SK-N-SH treated with all-trans-retinoic acid at 6 μM for 48 hours (cell line): ENCODE measurements around the gene ADGRV1.

Source experiments
- ARNTL ChIP-seq: fragments of 450-650 bp; formaldehyde crosslinking; IDR thresholded peaks from 2 replicates; pipeline ENCODE4 v1.5.0; 2020; ENCODE audit warnings: low read depth, mild to moderate bottlenecking, moderate library complexity, borderline replicate concordance
- BACH2 ChIP-seq: fragments of 250-450 bp; sonication (Bioruptor Pico); IDR thresholded peaks from 2 replicates; pipeline ENCODE4 v1.9.0; 2021; ENCODE audit warnings: mild to moderate bottlenecking, borderline replicate concordance
- CREB5 ChIP-seq: fragments of 250-450 bp; sonication (Bioruptor Pico); IDR thresholded peaks from 2 replicates; pipeline ENCODE4 v1.5.1; 2020; ENCODE audit warnings: low read depth, mild to moderate bottlenecking, moderate library complexity
- OSR1 ChIP-seq: fragments of 250-450 bp; sonication (Bioruptor Pico); IDR thresholded peaks from 2 replicates; pipeline ENCODE4 v1.8.0; 2022; ENCODE audit warnings: moderate library complexity, mild to moderate bottlenecking, inconsistent platforms
- PATZ1 ChIP-seq: fragments of 250-450 bp; sonication (Bioruptor Pico); IDR thresholded peaks from 2 replicates; pipeline ENCODE4 v1.8.0; 2020; ENCODE audit warnings: mild to moderate bottlenecking, moderate library complexity, borderline replicate concordance
- POU6F1 ChIP-seq: fragments of 250-450 bp; sonication (Bioruptor Pico); IDR thresholded peaks from 2 replicates; pipeline ENCODE4 v1.8.0; 2021; ENCODE audit warnings: low read depth, mild to moderate bottlenecking, moderate library complexity, borderline replicate concordance
- RARB ChIP-seq: fragments of 250-450 bp; sonication (Bioruptor Pico); IDR thresholded peaks from 2 replicates; pipeline ENCODE4 v1.8.0; 2021; ENCODE audit warnings: mild to moderate bottlenecking, moderate library complexity
- ZFP3 ChIP-seq: fragments of 250-450 bp; sonication (Bioruptor Pico); IDR thresholded peaks from 2 replicates; pipeline ENCODE4 v1.5.0; 2020; ENCODE audit warnings: mild to moderate bottlenecking, moderate library complexity
- ZFP30 ChIP-seq: fragments of 450-650 bp; formaldehyde crosslinking; IDR thresholded peaks from 2 replicates; pipeline ENCODE4 v1.5.0; 2022; ENCODE audit warnings: mild to moderate bottlenecking, moderate library complexity
- ZNF565 ChIP-seq: fragments of 450-650 bp; formaldehyde crosslinking; conservative IDR thresholded peaks from 2 replicates; pipeline ENCODE4 v1.5.0; 2020; ENCODE audit warnings: low read depth, mild to moderate bottlenecking, moderate library complexity
- ZNF70 ChIP-seq: fragments of 450-650 bp; formaldehyde crosslinking; IDR thresholded peaks from 2 replicates; pipeline ENCODE4 v1.5.0; 2020; ENCODE audit warnings: mild to moderate bottlenecking, moderate library complexity

GRCh38 chr5:90510438-90510837 lies 48.2 kb upstream of the ADGRV1 start:
- TF ChIP-seq ARNTL (CRISPR knock-in tag) (no peak), POU6F1 (CRISPR knock-in tag) (no peak), RARB (CRISPR knock-in tag) (no peak), PATZ1 (CRISPR knock-in tag) (no peak), ZFP30 (CRISPR knock-in tag) (no peak), ZNF565 (CRISPR knock-in tag) (no peak), ZFP3 (CRISPR knock-in tag) (no peak), CREB5 (CRISPR knock-in tag) (no peak), BACH2 (no peak), OSR1 (no peak), ZNF70 (CRISPR knock-in tag) (no peak)
